Testis (tissue), 3 donors: ENCODE measurements around the gene MPZL3. TPM values are rescaled to one million over a fixed set of nuclear protein-coding genes. Genes with fewer than 3 reads are reported as not detected.

ENCODE experiments used
- DNase-seq: peaks from one replicate; pipeline ENCODE4 v3.0.0-alpha.2; 2019
- H3K27ac ChIP-seq, 2 donors: fragments of 200-600 bp; sonication (generic); one replicate each; pipeline ENCODE4 v1.5.1; 2019
- H3K27me3 ChIP-seq: fragments of 200-600 bp; sonication (generic); one replicate; pipeline ENCODE4 v1.5.1; 2019
- H3K36me3 ChIP-seq: fragments of 200-600 bp; sonication (generic); one replicate; pipeline ENCODE4 v1.5.1; 2017; ENCODE audit warnings: low read depth; ENCODE audit errors: missing control alignments
- H3K4me1 ChIP-seq: fragments of 200-600 bp; sonication (generic); one replicate; pipeline ENCODE4 v1.5.1; 2019
- H3K4me3 ChIP-seq, 2 donors: fragments of 200-600 bp; sonication (generic); one replicate each; pipeline ENCODE4 v1.5.1; 2017 to 2019
- H3K9me3 ChIP-seq: fragments of 200-600 bp; sonication (generic); one replicate; pipeline ENCODE4 v1.5.1; 2017
- POLR2A ChIP-seq: fragments of 450-650 bp; IDR thresholded peaks from one replicate; pipeline ENCODE4 v1.6.1; 2017; ENCODE audit warnings: antibody characterized with exemption, mild to moderate bottlenecking, moderate library complexity
- WGBS, 2 donors: methylation state at CpG; one replicate each; pipeline ENCODE4 v1.1.5; 2018; 5-methylcytosine and 5-hydroxymethylcytosine counted together
- intact Hi-C: fragments of 100-400 bp; cut with DNase I; formaldehyde crosslinking; loops from one replicate; pipeline ENCODE4 v1.15.1; 2023; ENCODE audit warnings: low total_unique reads
- polyA plus RNA-seq: library from polyadenylated mRNA; stranded (reverse); fragments of 350-450 nt; fragmentation: Illumina TruSeq; extraction: RNeasy Lipid Tissue Mini Kit (QIAGEN cat#74804); gene quantifications from one replicate; pipeline ENCODE4 v1.2.3, GENCODE V29; 2014; ENCODE audit warnings: low read depth, low replicate concordance; ENCODE audit not compliant: insufficient read depth
- total RNA-seq, 2 donors: library from RNA; depleted of rRNA; stranded (reverse); fragments of >200 nt; gene quantifications; one replicate each; pipeline ENCODE4 v1.2.3, GENCODE V29; 2016
- TF ChIP-seq, protein P1 (sequence below), 3 experiments: fragments of 450-650 bp in 2 of 3; fragments of 200-600 bp in 1 of 3; sonication (generic) in 1 of 3; IDR thresholded peaks; one replicate each; pipeline ENCODE4 v1.5.1; 2016 to 2019; ENCODE audit warnings: antibody characterized with exemption in 3 of 3, mild to moderate bottlenecking in 2 of 3, moderate library complexity in 1 of 3

The MPZL3 gene
- total and polyA plus RNA-seq, 3 donors from 2014 or later: 2.4 to 3.4 (median 3.2) TPM

DNA sequence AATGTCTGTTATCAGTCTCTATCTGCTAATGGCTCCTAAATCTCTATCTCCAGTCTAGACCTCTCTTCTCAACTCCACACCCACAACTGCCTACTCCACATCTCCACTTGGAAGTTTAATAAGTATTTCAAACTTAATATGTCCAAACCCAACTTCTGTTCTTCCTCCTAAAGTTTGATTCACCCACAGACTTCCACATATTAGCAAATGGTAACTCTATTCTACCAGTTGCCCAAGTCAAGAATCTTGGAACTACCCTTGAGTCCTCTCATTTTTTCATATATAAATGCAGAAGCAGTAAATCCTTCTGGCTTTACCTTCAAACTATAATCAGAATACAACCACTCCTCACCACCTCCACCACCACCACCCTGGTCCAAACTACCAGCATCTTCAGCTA, 20.7 kb downstream of the MPZL3 start:
- H3K36me3 ChIP-seq: no peaks in the 10 kb centered on the region
- no peaks in the 10 kb centered on the region for H3K4me1 ChIP-seq
- intact Hi-C loops: no loop called here
- DNase-seq: no peak
- H3K27ac ChIP-seq: no peak overlapping the region
- H3K9me3 ChIP-seq: no peaks in the 10 kb centered on the region
- TF ChIP-seq POLR2A: no peak
- TF ChIP-seq, protein P1, sequence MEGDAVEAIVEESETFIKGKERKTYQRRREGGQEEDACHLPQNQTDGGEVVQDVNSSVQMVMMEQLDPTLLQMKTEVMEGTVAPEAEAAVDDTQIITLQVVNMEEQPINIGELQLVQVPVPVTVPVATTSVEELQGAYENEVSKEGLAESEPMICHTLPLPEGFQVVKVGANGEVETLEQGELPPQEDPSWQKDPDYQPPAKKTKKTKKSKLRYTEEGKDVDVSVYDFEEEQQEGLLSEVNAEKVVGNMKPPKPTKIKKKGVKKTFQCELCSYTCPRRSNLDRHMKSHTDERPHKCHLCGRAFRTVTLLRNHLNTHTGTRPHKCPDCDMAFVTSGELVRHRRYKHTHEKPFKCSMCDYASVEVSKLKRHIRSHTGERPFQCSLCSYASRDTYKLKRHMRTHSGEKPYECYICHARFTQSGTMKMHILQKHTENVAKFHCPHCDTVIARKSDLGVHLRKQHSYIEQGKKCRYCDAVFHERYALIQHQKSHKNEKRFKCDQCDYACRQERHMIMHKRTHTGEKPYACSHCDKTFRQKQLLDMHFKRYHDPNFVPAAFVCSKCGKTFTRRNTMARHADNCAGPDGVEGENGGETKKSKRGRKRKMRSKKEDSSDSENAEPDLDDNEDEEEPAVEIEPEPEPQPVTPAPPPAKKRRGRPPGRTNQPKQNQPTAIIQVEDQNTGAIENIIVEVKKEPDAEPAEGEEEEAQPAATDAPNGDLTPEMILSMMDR (IDR thresholded peaks at IDR 0.05): no peak
- H3K4me3 ChIP-seq: no peak overlapping the region
- H3K27me3 ChIP-seq: no peaks in the 10 kb centered on the region

GRCh38 chr11:118230088-118230487, 22.1 kb downstream of the MPZL3 start:
- no peak for DNase-seq
- WGBS, 2 donors: 95 to 96% methylated on average over 3 of the region's 3 CpGs
- Histone ChIP-seq H3K27me3 (no peaks in the 10 kb centered on the region), H3K4me1 (no peaks in the 10 kb centered on the region), H3K27ac (no peak overlapping the region), H3K9me3 (no peaks in the 10 kb centered on the region), H3K4me3 (no peak overlapping the region), H3K36me3 (no peaks in the 10 kb centered on the region)
- intact Hi-C loops: no loop called here
- no peak for TF ChIP-seq POLR2A
- TF ChIP-seq, protein P1 (IDR thresholded peaks at IDR 0.05): no peak

DNA sequence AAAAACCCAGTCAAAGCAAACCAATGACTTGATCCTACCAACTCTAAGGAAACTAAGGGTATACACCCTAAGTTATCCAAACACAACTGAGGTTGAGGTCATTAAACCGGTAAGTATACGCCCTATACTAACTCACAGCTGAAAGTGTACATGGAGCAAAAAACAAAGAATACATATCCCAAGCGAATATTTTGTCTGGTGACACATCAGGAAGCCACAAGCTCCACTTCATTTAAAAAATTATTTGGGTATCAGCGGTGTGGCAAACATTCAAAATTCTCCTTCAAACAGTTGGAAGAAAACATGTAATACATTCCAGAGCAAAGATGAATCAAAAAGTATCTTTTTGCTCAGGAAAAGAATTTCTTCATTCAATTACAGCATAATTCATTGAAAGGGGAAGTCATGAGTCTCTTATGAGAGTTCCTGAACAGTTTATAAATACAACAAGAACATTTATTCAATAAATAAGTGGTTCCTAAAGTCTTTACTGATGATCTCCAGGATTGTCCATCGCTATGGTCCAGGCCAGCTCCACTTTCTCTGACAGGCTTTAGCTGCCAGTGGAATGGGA, 22.8 kb downstream of the MPZL3 start:
- H3K27ac ChIP-seq: peak overlapping the region in 1 of 2 donors; percentile 11
- DNase-seq: no peak
- TF ChIP-seq, protein P1 (IDR thresholded peaks at IDR 0.05): no peak
- no peak for TF ChIP-seq POLR2A

DNA sequence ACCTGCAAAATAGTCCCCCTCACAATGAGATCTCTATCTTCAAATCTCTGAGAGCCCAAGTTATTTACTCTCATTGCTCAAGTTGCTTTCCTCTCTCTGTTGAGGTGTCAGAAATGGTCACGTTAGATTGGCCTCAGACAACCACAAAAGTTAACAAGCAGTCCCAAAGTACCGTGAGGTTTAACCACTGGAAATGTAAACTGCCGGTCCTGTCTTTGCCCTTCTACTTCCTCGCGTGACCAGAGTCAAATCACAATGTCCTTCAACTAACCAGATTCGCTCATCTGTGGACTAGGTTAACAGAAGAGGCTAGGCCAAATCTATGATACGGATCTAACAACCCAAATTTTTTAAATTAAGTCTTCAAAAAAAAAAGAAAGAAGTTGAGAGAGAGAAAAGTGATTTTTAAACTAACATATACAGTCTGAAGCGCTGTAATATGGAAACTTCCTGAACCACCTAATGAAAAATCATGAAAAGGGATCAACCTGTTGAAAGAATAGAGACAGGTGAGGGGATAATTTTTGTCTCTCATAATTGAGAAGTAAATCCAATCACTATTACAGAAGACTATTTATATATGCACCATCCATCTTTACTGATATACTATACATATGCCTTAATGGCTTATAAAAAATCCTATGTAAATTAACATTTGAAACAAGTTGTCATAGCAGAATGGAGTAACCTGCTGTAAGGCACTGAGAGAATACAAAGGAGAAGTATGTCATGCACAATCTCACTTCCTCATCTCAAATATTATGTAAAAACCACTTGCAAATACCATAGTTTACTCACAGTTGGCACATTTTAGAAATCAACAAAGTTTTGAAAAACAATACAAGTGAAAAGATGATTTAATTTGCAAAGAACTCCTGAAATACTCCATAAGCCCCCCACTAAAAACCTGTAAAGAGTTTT, 24.0 kb downstream of the MPZL3 start:
- H3K4me3 ChIP-seq: no peak overlapping the region
- H3K27me3 ChIP-seq: no peaks in the 10 kb centered on the region
- no peak overlapping the region for H3K27ac ChIP-seq
- WGBS, 2 donors: 86 to 87% methylated on average over 8 of the region's 8 CpGs
- no peaks in the 10 kb centered on the region for H3K4me1 ChIP-seq
- intact Hi-C loops: no loop called here
- no peak for DNase-seq
- no peaks in the 10 kb centered on the region for H3K36me3 ChIP-seq
- TF ChIP-seq POLR2A: no peak
- TF ChIP-seq, protein P1 (IDR thresholded peaks at IDR 0.05): no peak
- H3K9me3 ChIP-seq: no peaks in the 10 kb centered on the region

More for the DNA sequence above, 22.8 kb downstream of the MPZL3 start:
- Histone ChIP-seq H3K4me3 (no peak overlapping the region), H3K4me1 (no peaks in the 10 kb centered on the region), H3K27me3 (no peaks in the 10 kb centered on the region), H3K9me3 (no peaks in the 10 kb centered on the region), H3K36me3 (no peaks in the 10 kb centered on the region)
- WGBS, 2 donors: 68 to 73% methylated on average over 5 of the region's 5 CpGs
- intact Hi-C loops: no loop called here
